Kidney epithelial cell (primary cell): ENCODE results near the gene APBA3. TPM values are rescaled to one million over a fixed set of nuclear protein-coding genes. Genes with fewer than 3 reads are reported as not detected.
"Not testable (repeated sequence)": the region's sequence is repeated elsewhere in the genome, so short reads cannot be mapped to it uniquely, and the experiment has no call there.

Source experiments
- DNase-seq: peaks from one replicate; pipeline ENCODE4 v3.0.0-alpha.2; 2010; ENCODE audit warnings: low read depth
- H3K27me3 ChIP-seq: 2 replicates; pipeline ENCODE4 v1.6.0; 2011; ENCODE audit warnings: low read length; ENCODE audit not compliant: control insufficient read depth, insufficient read depth
- H3K36me3 ChIP-seq: 2 replicates; pipeline ENCODE4 v1.5.1; 2011; ENCODE audit warnings: low read length; ENCODE audit not compliant: control insufficient read depth, insufficient read depth
- H3K4me3 ChIP-seq: 2 replicates; pipeline ENCODE4 v1.5.1; 2011; ENCODE audit warnings: low read depth, mild to moderate bottlenecking, control low read depth, low read length
- total RNA-seq: library from RNA; depleted of rRNA; stranded (reverse); fragments of >200 nt; gene quantifications from 2 replicates; pipeline ENCODE4 v1.2.3, GENCODE V29; 2015
- TF ChIP-seq, protein P1 (sequence below): IDR thresholded peaks from 2 replicates; pipeline ENCODE4 v1.5.1; 2011; ENCODE audit warnings: mild to moderate bottlenecking, moderate library complexity, low read length, control low read depth, inconsistent platforms; ENCODE audit not compliant: insufficient read depth, poor library complexity, severe bottlenecking

APBA3 gene
- total RNA-seq, 1 donor from 2014 or later: 39.7 TPM

DNA sequence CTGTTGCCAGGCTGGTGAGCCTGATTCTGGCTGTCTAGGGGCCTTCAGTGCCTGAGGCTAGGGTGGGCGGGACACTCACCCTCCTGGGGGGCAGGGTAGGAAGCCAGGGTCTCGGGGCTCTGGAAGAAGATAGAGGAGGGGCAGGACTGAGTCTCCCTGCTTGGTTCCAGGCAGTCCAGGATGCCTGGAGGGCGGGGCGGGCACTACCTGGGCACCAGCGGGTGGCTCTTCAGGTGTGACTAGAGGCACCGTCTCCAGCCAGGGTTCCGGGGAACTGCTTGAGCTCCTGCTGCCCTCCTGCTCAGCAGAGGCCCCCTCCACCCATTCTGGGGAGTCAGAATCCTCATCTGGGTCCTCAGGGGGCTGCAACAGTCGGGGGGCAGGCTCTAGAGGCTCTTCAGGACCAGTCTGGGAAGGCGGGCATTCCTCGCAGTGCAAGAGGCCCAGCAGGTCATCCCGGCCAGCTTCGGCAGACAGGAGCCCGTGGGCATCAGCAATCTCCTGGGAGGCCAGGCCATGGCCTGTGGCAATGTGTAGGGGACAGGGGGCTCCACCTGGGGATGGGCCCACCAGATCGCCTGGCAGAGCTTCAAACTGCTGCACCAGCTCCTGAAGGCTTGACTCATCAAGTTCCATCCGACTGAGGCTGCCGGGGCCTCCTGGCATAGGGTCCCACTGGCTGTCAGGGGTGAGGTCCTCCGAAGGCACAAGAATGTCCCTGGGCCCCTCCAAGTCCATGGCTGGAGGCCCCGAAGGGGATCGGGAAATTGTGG is 1.8 kb downstream of the APBA3 start:
- no peaks in the 10 kb centered on the region for H3K27me3 ChIP-seq
- no peak for DNase-seq

DNA sequence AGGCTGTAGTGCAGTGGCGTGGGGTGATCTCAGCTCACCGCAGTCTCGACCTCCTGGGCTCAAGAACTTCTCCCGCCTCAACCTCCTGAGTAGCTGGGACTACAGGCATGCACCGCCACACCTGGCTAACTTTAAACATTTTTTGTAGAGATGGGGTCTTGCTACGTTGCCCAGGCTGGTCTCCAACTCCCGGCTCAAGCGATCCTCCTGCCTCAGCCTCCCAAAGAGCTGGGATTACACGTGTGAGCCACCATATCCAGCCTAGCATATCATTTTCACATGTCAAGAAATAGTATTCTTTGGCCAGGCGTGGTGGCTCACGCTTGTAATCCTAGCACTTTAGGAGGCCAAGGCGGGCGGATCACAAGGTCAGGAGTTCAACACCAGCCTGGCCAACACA is 3.2 kb downstream of the APBA3 start:
- H3K27me3 ChIP-seq, DNase-seq, H3K4me3 ChIP-seq: not testable (repeated sequence)

More for the DNA sequence above, 1.8 kb downstream of the APBA3 start:
- TF ChIP-seq, protein P1, sequence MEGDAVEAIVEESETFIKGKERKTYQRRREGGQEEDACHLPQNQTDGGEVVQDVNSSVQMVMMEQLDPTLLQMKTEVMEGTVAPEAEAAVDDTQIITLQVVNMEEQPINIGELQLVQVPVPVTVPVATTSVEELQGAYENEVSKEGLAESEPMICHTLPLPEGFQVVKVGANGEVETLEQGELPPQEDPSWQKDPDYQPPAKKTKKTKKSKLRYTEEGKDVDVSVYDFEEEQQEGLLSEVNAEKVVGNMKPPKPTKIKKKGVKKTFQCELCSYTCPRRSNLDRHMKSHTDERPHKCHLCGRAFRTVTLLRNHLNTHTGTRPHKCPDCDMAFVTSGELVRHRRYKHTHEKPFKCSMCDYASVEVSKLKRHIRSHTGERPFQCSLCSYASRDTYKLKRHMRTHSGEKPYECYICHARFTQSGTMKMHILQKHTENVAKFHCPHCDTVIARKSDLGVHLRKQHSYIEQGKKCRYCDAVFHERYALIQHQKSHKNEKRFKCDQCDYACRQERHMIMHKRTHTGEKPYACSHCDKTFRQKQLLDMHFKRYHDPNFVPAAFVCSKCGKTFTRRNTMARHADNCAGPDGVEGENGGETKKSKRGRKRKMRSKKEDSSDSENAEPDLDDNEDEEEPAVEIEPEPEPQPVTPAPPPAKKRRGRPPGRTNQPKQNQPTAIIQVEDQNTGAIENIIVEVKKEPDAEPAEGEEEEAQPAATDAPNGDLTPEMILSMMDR: no peak
- Histone ChIP-seq H3K4me3 (no peak overlapping the region), H3K36me3 (no peaks in the 10 kb centered on the region)

DNA sequence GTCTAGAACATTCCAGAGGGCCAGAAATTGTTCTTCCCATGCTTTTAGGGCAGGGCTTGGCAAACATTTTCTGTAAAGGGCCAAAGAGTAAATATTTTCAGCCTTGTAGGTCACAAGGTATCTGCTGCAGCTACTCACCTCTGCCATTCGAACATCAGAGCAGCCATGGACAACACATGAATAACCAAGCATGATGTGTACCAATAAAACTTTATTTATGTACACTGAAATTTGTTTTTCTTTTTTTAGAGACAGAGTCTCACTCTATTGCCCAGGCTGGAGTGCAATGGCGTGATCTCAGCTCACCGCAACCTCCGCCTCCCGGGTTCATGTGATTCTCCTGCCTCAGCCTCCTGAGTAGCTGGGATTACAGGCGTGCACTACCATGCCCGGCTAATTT is 3.8 kb downstream of the APBA3 start:
- not testable (repeated sequence) for H3K27me3 ChIP-seq, H3K4me3 ChIP-seq, DNase-seq, H3K36me3 ChIP-seq

More for the DNA sequence above, 3.2 kb downstream of the APBA3 start:
- H3K36me3 ChIP-seq: not testable (repeated sequence)

DNA sequence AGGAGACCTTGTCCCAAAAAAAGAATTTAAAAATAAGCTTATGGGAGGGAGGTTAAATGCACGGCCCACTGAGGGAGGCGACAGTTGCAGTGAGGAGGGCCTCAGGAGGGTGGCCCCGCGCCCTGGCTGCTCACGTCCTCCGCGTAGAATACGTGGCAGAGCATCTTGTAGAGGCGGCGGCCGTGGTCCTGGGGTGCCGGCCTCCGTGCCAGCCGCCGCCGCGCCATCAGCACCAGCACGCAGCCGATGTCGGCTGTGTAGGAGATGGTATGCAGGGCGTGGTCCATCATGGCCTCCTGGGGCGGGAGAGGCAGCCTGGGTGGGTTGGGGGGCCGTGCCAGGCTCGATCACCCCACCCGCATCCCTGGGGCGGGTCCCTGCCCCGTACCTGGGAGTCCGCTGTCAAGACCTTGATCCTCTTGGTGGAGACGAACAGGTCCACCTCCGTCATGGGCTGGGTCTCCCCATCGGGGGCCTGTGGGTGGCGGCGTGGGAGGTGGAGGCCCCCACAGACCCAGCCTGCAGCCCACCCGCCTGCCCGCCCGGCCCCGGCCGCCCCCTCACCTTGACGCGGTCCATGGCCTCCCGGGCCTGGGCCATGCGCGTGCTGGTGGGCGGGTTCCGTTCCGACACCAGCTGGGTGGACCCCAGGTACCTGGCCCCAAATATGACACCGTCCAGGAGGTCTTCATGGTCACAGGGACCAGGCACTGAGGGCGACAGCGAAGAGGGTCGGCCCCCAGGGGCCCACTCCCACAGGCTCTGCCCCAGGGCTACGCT is 7.7 kb downstream of the APBA3 start:
- Histone ChIP-seq H3K36me3 (no peaks in the 10 kb centered on the region), H3K27me3 (no peaks in the 10 kb centered on the region), H3K4me3 (no peak overlapping the region)
- TF ChIP-seq, protein P1: no peak
- DNase-seq: no peak

DNA sequence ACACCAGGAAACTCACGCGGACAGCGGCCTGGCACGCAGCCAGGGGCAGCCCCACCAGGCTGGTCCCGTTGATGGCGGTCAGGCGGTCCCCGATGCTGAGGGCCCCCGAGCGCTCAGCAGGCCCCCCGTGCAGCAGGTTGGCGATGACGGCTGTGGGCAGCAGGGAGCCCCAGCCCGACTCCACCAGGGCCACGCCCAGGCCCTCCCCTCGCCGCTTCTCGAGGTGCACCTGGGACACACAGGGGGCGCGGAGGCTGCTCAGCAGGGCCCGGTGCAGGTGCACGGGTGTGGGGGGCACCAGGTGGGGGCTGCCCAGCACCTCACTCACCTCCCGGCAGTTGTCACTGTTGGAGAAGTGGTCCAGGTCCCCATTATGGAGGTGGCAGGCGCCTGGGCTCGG is 9.0 kb downstream of the APBA3 start:
- Histone ChIP-seq H3K36me3 (no peaks in the 10 kb centered on the region), H3K27me3 (peaks cover 2% of the 10 kb centered on the region), H3K4me3 (no peak overlapping the region)
- TF ChIP-seq, protein P1: no peak
- no peak for DNase-seq

DNA sequence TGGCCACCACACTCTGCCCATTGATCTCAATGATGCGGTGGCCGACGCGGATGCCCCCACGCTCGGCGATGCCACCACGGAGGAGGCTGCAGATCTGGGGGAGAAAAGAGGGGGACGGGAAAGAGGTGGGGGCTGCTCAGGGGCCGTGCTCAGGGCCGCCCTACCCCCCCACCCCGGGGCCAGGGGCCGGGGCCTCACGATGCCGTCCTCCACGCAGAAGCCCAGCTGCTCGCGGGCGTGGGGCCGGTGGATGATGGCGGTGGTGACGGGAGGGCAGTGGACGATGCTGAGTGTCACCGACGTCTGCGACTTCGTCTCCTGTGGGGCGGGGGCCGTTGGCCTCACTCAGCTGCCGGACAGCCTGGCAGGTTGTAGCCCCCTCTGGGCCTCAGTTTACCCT is 10.3 kb downstream of the APBA3 start:
- Histone ChIP-seq H3K27me3 (peaks cover 6% of the 10 kb centered on the region), H3K4me3 (no peak overlapping the region), H3K36me3 (no peaks in the 10 kb centered on the region)
- DNase-seq: no peak
- TF ChIP-seq, protein P1: no peak
